Activated T-cell treated with anti-CD3 and anti-CD28 coated beads for 1 hour (primary cell): ENCODE measurements around the gene GH2.

ENCODE experiments used
- DNase-seq: peaks from one replicate; pipeline ENCODE4 v3.0.0-alpha.2; 2020; ENCODE audit warnings: low read depth

Gene GH2

GRCh38 chr17:63840591-63841349, 41.0 kb downstream of the GH2 start:
- DNase-seq = no peak

GRCh38 chr17:63838631-63839171, 43.0 kb downstream of the GH2 start:
- DNase-seq = no peak

DNA sequence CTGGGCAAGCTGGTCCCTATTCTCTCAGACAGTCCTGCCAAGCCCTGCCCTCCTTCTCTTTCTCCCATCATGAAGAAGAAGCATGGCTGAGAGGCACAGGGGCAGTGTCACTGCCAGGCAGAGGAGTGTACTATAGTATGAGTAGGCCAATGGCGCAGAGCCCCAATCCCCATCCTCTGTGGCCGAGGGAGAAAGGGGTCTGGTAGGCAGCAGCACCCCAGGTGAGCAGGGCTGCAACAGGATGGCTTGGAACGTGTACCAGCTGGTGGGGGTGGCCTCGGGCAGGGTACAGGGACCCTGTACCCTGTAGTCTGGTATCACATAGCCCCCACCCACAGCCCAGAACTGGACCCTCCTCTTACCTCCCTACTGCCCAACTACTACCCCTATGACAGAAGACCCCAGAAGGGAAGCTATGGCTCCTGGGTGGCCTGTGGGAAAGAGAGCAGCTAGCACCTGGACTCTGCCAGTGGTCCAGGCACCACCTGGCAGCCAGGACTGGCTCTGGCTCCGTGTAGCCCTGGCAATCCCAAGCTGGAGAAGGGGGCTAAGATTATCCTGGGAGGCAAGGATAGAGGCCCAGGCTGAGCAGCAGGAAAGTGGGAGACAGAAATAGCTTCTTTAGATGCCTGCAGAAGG, 43.7 kb downstream of the GH2 start:
- DNase-seq = no peak

GRCh38 chr17:63837480-63837879, 44.3 kb downstream of the GH2 start:
- no peak for DNase-seq

DNA sequence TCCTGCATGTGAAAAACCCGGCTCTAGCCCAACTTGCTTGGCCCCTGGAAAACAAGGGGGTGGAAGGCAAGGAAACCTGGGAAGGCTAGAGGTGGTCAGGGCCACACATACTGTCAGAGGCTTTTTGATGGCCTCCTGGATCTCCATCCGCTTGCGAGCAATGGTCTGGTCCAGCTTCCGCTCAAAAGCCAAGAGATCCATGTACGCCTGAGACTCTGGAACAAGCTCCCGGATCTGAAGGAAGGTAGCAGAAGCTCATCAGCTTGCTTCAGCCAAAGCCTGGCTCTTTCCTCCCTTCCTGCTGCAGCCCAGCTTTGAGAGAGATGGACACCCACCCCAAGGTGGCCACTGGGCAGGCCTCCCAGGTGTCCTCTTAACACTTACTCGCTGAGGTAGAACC, 44.9 kb downstream of the GH2 start:
- no peak for DNase-seq

- DNase-seq = no peak
Observed at GRCh38 chr17:63835167-63835720, 46.5 kb downstream of the GH2 start.

DNA sequence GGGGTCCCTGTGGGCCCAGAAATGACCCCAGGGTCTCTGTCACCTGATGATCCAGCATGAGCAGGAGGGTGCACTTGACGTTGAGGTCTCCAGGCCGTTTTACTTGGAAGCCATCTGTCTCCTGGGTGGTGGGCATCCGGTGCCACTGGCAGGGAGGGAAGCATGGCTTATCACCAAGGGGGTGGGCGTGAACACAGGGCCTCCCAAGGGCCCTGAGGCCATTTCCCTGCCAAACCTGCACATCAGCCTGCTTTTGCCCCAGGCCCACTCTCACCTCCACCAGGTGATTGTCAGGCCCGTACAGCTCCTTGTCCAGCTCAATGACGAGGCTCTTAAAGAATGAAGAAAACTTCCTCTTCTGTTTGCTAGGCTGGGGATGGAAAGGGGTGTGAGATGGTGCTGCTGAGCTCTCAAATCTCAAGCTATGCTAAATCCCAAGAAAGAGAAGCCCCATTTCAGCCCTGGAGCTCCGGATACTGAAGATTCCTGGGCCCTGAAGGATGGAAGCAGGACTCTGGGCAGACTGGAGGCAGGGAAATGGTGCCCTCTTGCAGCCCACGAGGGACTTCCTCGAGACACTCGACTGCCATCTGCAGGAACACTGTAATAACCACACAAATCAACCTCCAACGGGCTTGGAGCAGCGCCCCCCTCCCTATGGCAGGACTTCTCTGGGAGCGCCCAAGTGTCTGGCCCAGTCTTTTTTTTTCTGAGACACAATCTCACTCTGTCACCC, 47.1 kb downstream of the GH2 start:
- DNase-seq = no peak

DNA sequence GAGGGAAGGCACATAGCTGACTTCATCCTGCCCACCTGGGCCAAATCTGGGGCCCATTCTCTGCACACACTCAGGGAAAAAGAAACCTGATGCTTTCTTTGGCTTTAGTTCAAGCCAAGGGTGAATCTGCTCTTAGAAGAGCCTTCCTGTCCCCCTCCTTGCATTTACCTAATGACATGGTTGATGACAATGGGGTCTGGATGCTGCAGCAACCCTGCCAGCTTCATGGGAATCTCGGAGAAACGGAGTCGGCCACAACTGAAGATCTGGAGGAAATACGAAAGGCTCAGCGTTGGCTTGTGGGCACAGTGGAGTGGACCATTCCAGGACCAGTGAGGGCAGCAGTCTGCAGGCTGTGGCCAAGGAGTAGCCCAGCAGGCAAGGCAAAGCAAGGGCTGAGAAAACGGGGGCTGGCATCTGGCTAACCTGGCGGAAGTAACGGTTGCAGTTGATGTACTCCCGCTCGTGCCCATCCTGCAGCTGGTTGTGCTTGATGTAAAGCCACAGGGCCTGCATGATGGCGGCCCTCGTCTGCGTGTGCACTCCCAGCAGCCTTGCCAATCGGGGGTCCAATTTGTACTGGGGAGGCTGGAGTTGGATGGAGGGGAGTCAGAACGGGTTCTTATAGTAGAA, 47.9 kb downstream of the GH2 start:
- no peak for DNase-seq

DNA sequence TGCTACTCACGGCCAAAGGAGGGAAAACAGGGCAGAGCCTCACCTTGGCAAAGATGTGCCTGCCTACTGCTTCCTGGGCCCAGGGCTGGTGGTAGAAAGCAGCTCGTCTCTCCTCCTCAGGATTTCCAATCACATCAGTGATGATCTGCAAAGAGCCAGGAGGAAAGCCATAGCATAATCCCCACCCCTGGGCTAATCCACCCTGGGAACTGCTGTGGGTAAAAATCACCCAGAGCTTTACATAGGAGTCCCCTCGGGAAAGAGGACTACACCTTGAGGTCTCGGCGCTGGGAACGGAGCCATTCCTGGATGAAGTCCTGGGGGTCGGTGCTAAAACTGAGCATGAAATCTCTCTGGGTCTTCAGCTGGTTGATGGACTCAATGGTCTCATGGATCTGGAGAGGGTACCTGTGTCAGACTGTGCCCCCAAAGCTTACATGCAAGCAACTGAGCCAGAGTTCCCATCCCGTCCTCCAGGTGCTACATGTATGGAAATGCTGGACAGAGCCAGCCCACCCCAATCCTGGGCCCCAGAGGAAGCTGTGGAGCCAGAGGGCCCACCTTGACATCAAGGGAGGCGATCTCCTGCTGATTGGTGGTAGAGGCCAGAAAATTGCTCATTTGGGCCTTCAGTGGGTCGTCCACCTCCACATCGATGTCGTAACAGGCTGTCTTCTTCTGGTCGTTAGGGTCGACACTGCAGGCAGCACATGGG, 48.6 kb downstream of the GH2 start:
- DNase-seq = no peak

GRCh38 chr17:63832455-63832854, 49.3 kb downstream of the GH2 start:
- no peak for DNase-seq

- no peak for DNase-seq
Observed at GRCh38 chr17:63832014-63832413, 49.7 kb downstream of the GH2 start.

DNA sequence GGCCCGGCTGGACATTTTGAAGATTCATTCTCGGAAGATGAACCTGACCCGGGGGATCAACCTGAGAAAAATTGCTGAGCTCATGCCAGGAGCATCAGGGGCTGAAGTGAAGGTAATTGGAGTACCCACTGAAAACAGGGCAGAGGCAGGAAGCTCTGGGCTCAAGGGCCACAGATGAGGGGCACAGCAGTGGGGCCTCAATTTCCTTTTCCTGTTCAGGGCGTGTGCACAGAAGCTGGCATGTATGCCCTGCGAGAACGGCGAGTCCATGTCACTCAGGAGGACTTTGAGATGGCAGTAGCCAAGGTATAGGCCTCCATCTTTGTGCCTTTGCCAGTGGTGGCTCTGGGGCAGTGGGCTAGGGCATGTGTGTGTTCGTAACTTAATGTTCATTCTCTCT, 50.2 kb downstream of the GH2 start:
- DNase-seq = no peak

- no peak for DNase-seq
Observed at GRCh38 chr17:63830904-63831491, 50.7 kb downstream of the GH2 start.

DNA sequence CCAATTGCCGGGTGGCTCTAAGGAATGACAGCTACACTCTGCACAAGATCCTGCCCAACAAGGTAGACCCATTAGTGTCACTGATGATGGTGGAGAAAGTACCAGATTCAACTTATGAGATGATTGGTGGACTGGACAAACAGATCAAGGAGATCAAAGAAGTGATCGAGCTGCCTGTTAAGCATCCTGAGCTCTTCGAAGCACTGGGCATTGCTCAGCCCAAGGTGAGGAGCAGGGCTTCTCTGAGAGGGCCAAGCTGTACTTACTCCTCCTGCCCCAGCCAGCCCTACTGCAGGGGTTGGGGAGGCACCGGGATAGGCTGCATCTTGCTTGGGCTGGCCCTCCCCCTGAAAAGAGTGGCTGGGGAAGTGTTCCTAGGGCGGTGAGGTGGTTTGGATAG, 51.5 kb downstream of the GH2 start:
- no peak for DNase-seq
